GM23338 (cell line): ENCODE data around the gene FAM20C. TPM values are rescaled to one million over a fixed set of nuclear protein-coding genes. Genes with fewer than 3 reads are reported as not detected.

Source experiments
- ATAC-seq: fragments of 200-7000 bp; cut with Tn5 transposase; 3 replicates; pipeline ENCODE4 v1.9.1; 2020
- DNase-seq: peaks from one replicate; pipeline ENCODE4 v3.0.0-alpha.2; 2015; ENCODE audit warnings: low spot score
- H2AFZ ChIP-seq: fragments of 200-600 bp; sonication (generic); 2 replicates; pipeline ENCODE4 v1.8.0; 2016; ENCODE audit warnings: antibody characterized with exemption, mild to moderate bottlenecking, moderate library complexity
- H3F3A ChIP-seq: fragments of 200-600 bp; sonication (generic); replicated peaks from 2 replicates; pipeline ENCODE4 v1.8.0; 2017; ENCODE audit warnings: antibody characterized with exemption, mixed run types, low read depth
- H3K27ac ChIP-seq: fragments of 200-600 bp; sonication (generic); 2 replicates; pipeline ENCODE4 v1.6.1; 2016; ENCODE audit warnings: low read depth
- H3K27me3 ChIP-seq: fragments of 200-600 bp; sonication (generic); 2 replicates; pipeline ENCODE4 v1.8.0; 2016; ENCODE audit warnings: mild to moderate bottlenecking, mixed run types, moderate library complexity; ENCODE audit not compliant: insufficient read depth
- H3K36me3 ChIP-seq: fragments of 200-600 bp; sonication (generic); 2 replicates; pipeline ENCODE4 v1.8.0; 2016; ENCODE audit warnings: mild to moderate bottlenecking; ENCODE audit not compliant: insufficient read depth
- H3K4me1 ChIP-seq: fragments of 200-600 bp; sonication (generic); 2 replicates; pipeline ENCODE4 v1.8.0; 2016; ENCODE audit warnings: mild to moderate bottlenecking, moderate library complexity; ENCODE audit not compliant: insufficient read depth
- H3K4me2 ChIP-seq: fragments of 200-600 bp; sonication (generic); 2 replicates; pipeline ENCODE4 v1.7.1; 2017; ENCODE audit warnings: mixed run types
- H3K4me3 ChIP-seq: fragments of 200-600 bp; sonication (generic); 2 replicates; pipeline ENCODE4 v1.6.1; 2016; ENCODE audit warnings: mixed run types
- H3K79me2 ChIP-seq: fragments of 200-600 bp; sonication (generic); replicated peaks from 2 replicates; pipeline ENCODE4 v1.8.0; 2017; ENCODE audit warnings: mild to moderate bottlenecking; ENCODE audit not compliant: insufficient read depth
- H3K9me2 ChIP-seq: fragments of 200-600 bp; sonication (generic); 2 replicates; pipeline ENCODE4 v1.8.0; 2017; ENCODE audit not compliant: insufficient read depth
- H4K20me1 ChIP-seq: fragments of 200-600 bp; sonication (generic); replicated peaks from 2 replicates; pipeline ENCODE4 v1.8.0; 2017; ENCODE audit warnings: mild to moderate bottlenecking; ENCODE audit not compliant: insufficient read depth
- H3K27ac Mint-ChIP-seq: 2 replicates; pipeline ENCODE4 v1.8.0; 2020; ENCODE audit warnings: inconsistent platforms, mild to moderate bottlenecking, moderate library complexity, mixed read lengths
- H3K27me3 Mint-ChIP-seq: 3 replicates; pipeline ENCODE4 v1.8.0; 2022; ENCODE audit warnings: low read depth, mild to moderate bottlenecking, moderate library complexity, mixed read lengths, inconsistent platforms; ENCODE audit not compliant: insufficient read depth, poor library complexity
- H3K36me3 Mint-ChIP-seq: 3 replicates; pipeline ENCODE4 v1.8.0; 2021; ENCODE audit warnings: low read depth, mild to moderate bottlenecking, inconsistent platforms, moderate library complexity, mixed read lengths
- H3K4me1 Mint-ChIP-seq: 3 replicates; pipeline ENCODE4 v1.8.0; 2020; ENCODE audit warnings: mild to moderate bottlenecking, inconsistent platforms, mixed read lengths
- H3K4me3 Mint-ChIP-seq: 3 replicates; pipeline ENCODE4 v1.8.0; 2021; ENCODE audit warnings: moderate library complexity, mild to moderate bottlenecking, inconsistent platforms, mixed read lengths
- H3K9me3 Mint-ChIP-seq: 3 replicates; pipeline ENCODE4 v1.8.0; 2020; ENCODE audit warnings: moderate library complexity, mild to moderate bottlenecking, inconsistent platforms, mixed read lengths
- CREB1 ChIP-seq: fragments of 250-450 bp; sonication (Bioruptor Pico); IDR thresholded peaks from 2 replicates; pipeline ENCODE4 v1.5.0; 2020; ENCODE audit warnings: low read depth, mild to moderate bottlenecking, moderate library complexity
- CTCF ChIP-seq, 2 experiments: fragments of 200-600 bp in 1 of 2; sonication (generic) in 1 of 2; conservative IDR thresholded peaks; 2 replicates each; pipeline versions ENCODE4 v1.5.1 to v1.6.1; 2016 to 2017; ENCODE audit warnings: antibody characterized with exemption in 2 of 2, low read depth in 2 of 2, mild to moderate bottlenecking in 2 of 2, moderate library complexity in 1 of 2
- ETS1 ChIP-seq: IDR thresholded peaks from 2 replicates; pipeline ENCODE4 v1.6.1; 2016; ENCODE audit warnings: antibody characterized with exemption
- EZH2 ChIP-seq: fragments of 200-600 bp; sonication (generic); IDR thresholded peaks from one replicate; pipeline ENCODE4 v1.8.0; 2017; ENCODE audit warnings: antibody characterized with exemption, mild to moderate bottlenecking, low read depth; ENCODE audit not compliant: unreplicated experiment
- EZH2phosphoT487 ChIP-seq: fragments of 200-600 bp; sonication (generic); IDR thresholded peaks from one replicate; pipeline ENCODE4 v1.8.1; 2018; ENCODE audit warnings: antibody characterized with exemption; ENCODE audit not compliant: unreplicated experiment
- JUNB ChIP-seq: IDR thresholded peaks from one replicate; pipeline ENCODE4 v1.6.1; 2016; ENCODE audit warnings: antibody characterized with exemption; ENCODE audit not compliant: unreplicated experiment
- NANOG ChIP-seq: IDR thresholded peaks from 2 replicates; pipeline ENCODE4 v1.6.1; 2016; ENCODE audit warnings: antibody characterized with exemption, borderline replicate concordance
- POLR2AphosphoS5 ChIP-seq: IDR thresholded peaks from 2 replicates; pipeline ENCODE4 v1.6.1; 2016; ENCODE audit warnings: antibody characterized with exemption, low read depth
- REST ChIP-seq: IDR thresholded peaks from one replicate; pipeline ENCODE4 v1.6.1; 2018; ENCODE audit warnings: antibody characterized with exemption; ENCODE audit not compliant: unreplicated experiment
- STAT1 ChIP-seq: IDR thresholded peaks from one replicate; pipeline ENCODE4 v1.6.1; 2016; ENCODE audit warnings: antibody characterized with exemption; ENCODE audit not compliant: unreplicated experiment
- ZNF114 ChIP-seq: fragments of 250-450 bp; sonication (Bioruptor Pico); IDR thresholded peaks from 2 replicates; pipeline ENCODE4 v1.5.0; 2020; ENCODE audit warnings: mild to moderate bottlenecking, moderate library complexity
- ZNF331 ChIP-seq: fragments of 250-450 bp; sonication (Bioruptor Pico); IDR thresholded peaks from 2 replicates; pipeline ENCODE4 v1.5.0; 2020; ENCODE audit warnings: low read depth, mild to moderate bottlenecking, moderate library complexity
- ZNF462 ChIP-seq: fragments of 250-450 bp; sonication (Bioruptor Pico); IDR thresholded peaks from 2 replicates; pipeline ENCODE4 v1.5.0; 2020; ENCODE audit warnings: mild to moderate bottlenecking, moderate library complexity
- polyA plus RNA-seq: library from polyadenylated mRNA; unstranded; fragments of >200 nt; fragmentation: Nextera tagmentation; extraction: Ambion mirVana; gene quantifications from 2 replicates; pipeline ENCODE4 v1.2.1, GENCODE V29; 2016
- total RNA-seq: library from RNA; depleted of rRNA; stranded (reverse); fragments of >200 nt; shearing (Covaris generic); gene quantifications from 2 replicates; pipeline ENCODE4 v1.2.3, GENCODE V29; 2014

FAM20C gene
- total and polyA plus RNA-seq, 2 experiments from 2014 or later = 7.6 to 24.8 TPM

- H3K36me3 ChIP-seq = no peaks in the 10 kb centered on the region
- Mint-ChIP-seq H3K27ac (no peak overlapping the region), H3K36me3 (peaks cover 19% of the 10 kb centered on the region), H3K9me3 (no peaks in the 10 kb centered on the region; the same call in 2 of the 3 replicates), H3K4me1 (0 out of 3 replicates have a peak, but pooled peaks cover 2% of the 10 kb centered on the region), H3K27me3 (peaks cover 3% of the 10 kb centered on the region), H3K4me3 (no peak overlapping the region)
- H4K20me1 ChIP-seq = no peaks in the 10 kb centered on the region
- H3K27ac ChIP-seq = no peak overlapping the region
- no peaks in the 10 kb centered on the region for H3F3A ChIP-seq
- no peak for ATAC-seq
- no peaks in the 10 kb centered on the region for H3K9me2 ChIP-seq
- no peak overlapping the region for H2AFZ ChIP-seq
- H3K4me2 ChIP-seq = no peak overlapping the region
- TF ChIP-seq REST (no peak), EZH2phosphoT487 (no peak), ZNF114 (no peak), CTCF (conservative IDR thresholded peaks at IDR 0.05; ENCODE audit: low read depth in 2 of 2) (no peak), POLR2AphosphoS5 (no peak), EZH2 (no peak), ZNF331 (CRISPR knock-in tag) (no peak), JUNB (no peak), NANOG (no peak), STAT1 (no peak), ZNF462 (no peak), CREB1 (CRISPR knock-in tag) (no peak), ETS1 (no peak)
- no peak overlapping the region for H3K4me3 ChIP-seq
- no peak for DNase-seq
- no peaks in the 10 kb centered on the region for H3K79me2 ChIP-seq
- H3K4me1 ChIP-seq = no peaks in the 10 kb centered on the region
- no peaks in the 10 kb centered on the region for H3K27me3 ChIP-seq
Measured at GRCh38 chr7:228610-229009, 36.2 kb downstream of the FAM20C start.
